Endothelial cell of umbilical vein (primary cell): ENCODE results near the gene TTBK1. TPM values are rescaled to one million over a fixed set of nuclear protein-coding genes. Genes with fewer than 3 reads are reported as not detected.

ENCODE experiments used
- BruUV-seq: library from RNA; stranded (reverse); fragments of 400-500 nt; replicated peaks from 2 replicates; lab custom pipeline; 2021; lab: Mats Ljungman, UMichigan
- CTCF ChIA-PET: fragments of 300-600, 350-600 bp; sonication (Branson Sonifier 250); formaldehyde crosslinking; loops from one replicate; lab custom pipeline; 2021; ENCODE audit warnings: antibody characterized with exemption, inconsistent platforms; lab: Charles Lee
- POLR2A ChIA-PET: fragments of 300-600, 350-600 bp; sonication (Branson Sonifier 250); formaldehyde crosslinking; loops from one replicate; lab custom pipeline; 2021; ENCODE audit warnings: antibody characterized with exemption, inconsistent platforms; lab: Charles Lee
- DNase-seq: peaks from one replicate; pipeline ENCODE4 v3.0.0-alpha.2; 2011; ENCODE audit warnings: low read depth, low spot score
- FAIRE-seq: peaks from 2 replicates; lab custom pipeline; 2011; peaks lifted over from hg19 to GRCh38; lab: Jason Lieb, UNC
- H2AFZ ChIP-seq: 2 replicates; pipeline ENCODE4 v1.6.0; 2012; ENCODE audit warnings: low read depth, low read length, control low read depth, inconsistent platforms
- H3K27ac ChIP-seq: 2 replicates; pipeline ENCODE4 v1.5.1; 2011; ENCODE audit warnings: low read depth, mild to moderate bottlenecking, control low read depth, low read length, moderate library complexity; ENCODE audit not compliant: insufficient read depth
- H3K27me3 ChIP-seq, 2 experiments: 2 replicates each; pipeline versions ENCODE4 v1.6.0 to v1.6.1; 2011; ENCODE audit warnings: low read length in 2 of 2, mixed read lengths in 1 of 2; ENCODE audit not compliant: control insufficient read depth in 2 of 2, insufficient read depth in 2 of 2
- H3K36me3 ChIP-seq, 2 experiments: 2 replicates in 1 of 2; 3 replicates in 1 of 2; pipeline ENCODE4 v1.5.1; 2011; ENCODE audit warnings: low read length in 2 of 2, mild to moderate bottlenecking in 1 of 2, moderate library complexity in 1 of 2; ENCODE audit not compliant: control insufficient read depth in 2 of 2, insufficient read depth in 2 of 2; ENCODE audit errors: extremely low read depth in 1 of 2
- H3K4me1 ChIP-seq: 3 replicates; pipeline ENCODE4 v1.5.1; 2011; ENCODE audit warnings: mild to moderate bottlenecking, low read length; ENCODE audit not compliant: control insufficient read depth, insufficient read depth; ENCODE audit errors: extremely low read depth
- H3K4me2 ChIP-seq: 2 replicates; pipeline ENCODE4 v1.6.1; 2011; ENCODE audit warnings: low read length, control low read depth, mixed read lengths; ENCODE audit not compliant: insufficient read depth
- H3K4me3 ChIP-seq, 3 experiments: fragments of 200-600 bp in 1 of 3; sonication (generic), shearing (Covaris generic) in 1 of 3; replicated peaks in 1 of 3; 2 replicates each; pipeline ENCODE4 v1.5.1; 2011 to 2016; ENCODE audit warnings: control low read depth in 3 of 3, low read length in 3 of 3, mild to moderate bottlenecking in 2 of 3, inconsistent platforms in 1 of 3, low read depth in 1 of 3, moderate library complexity in 1 of 3; ENCODE audit not compliant: insufficient read depth in 1 of 3
- H3K79me2 ChIP-seq: 2 replicates; pipeline ENCODE4 v1.6.0; 2012; ENCODE audit warnings: low read length, inconsistent platforms; ENCODE audit not compliant: control insufficient read depth, insufficient read depth
- H3K9ac ChIP-seq: replicated peaks from 2 replicates; pipeline ENCODE3; 2011; ENCODE audit warnings: low read length, control low read depth; ENCODE audit not compliant: insufficient read depth; ENCODE audit errors: extremely low read depth
- H3K9me1 ChIP-seq: replicated peaks from 3 replicates; pipeline ENCODE4 v1.6.0; 2011; ENCODE audit warnings: mild to moderate bottlenecking, low read length; ENCODE audit not compliant: control insufficient read depth, insufficient read depth; ENCODE audit errors: extremely low read depth
- H3K9me3 ChIP-seq: replicated peaks from 2 replicates; pipeline ENCODE4 v1.5.1; 2012; ENCODE audit warnings: low read length, inconsistent platforms; ENCODE audit not compliant: control insufficient read depth, insufficient read depth
- H4K20me1 ChIP-seq: replicated peaks from 2 replicates; pipeline ENCODE3; 2011; ENCODE audit warnings: mild to moderate bottlenecking, low read length; ENCODE audit not compliant: control insufficient read depth, insufficient read depth; ENCODE audit errors: extremely low read depth
- CTCF ChIP-seq, 2 donors: IDR thresholded peaks; 1 replicate in 1 of 2; 2 replicates in 1 of 2; pipeline ENCODE4 v1.5.1; 2011; ENCODE audit warnings: low read length in 2 of 2, mild to moderate bottlenecking in 2 of 2, moderate library complexity in 2 of 2, control low read depth in 1 of 2, inconsistent platforms in 1 of 2, low read depth in 1 of 2; ENCODE audit not compliant: insufficient read depth in 1 of 2; ENCODE audit errors: extremely low read depth in 1 of 2
- EZH2 ChIP-seq: IDR thresholded peaks from 2 replicates; pipeline ENCODE4 v1.6.1; 2012; ENCODE audit warnings: borderline replicate concordance, low read depth, mild to moderate bottlenecking, moderate library complexity, low read length, inconsistent platforms; ENCODE audit not compliant: severe bottlenecking
- JUN ChIP-seq: IDR thresholded peaks from 2 replicates; pipeline ENCODE4 v1.6.1; 2011; ENCODE audit warnings: borderline replicate concordance, low read depth; ENCODE audit not compliant: insufficient read length, insufficient read depth
- MAX ChIP-seq: IDR thresholded peaks from 2 replicates; pipeline ENCODE4 v1.6.1; 2011; ENCODE audit not compliant: insufficient read depth, insufficient read length
- MYC ChIP-seq: IDR thresholded peaks from one replicate; pipeline ENCODE4 v1.6.1; 2011; ENCODE audit warnings: mild to moderate bottlenecking, low read depth, low read length
- POLR2AphosphoS5 ChIP-seq: IDR thresholded peaks from 2 replicates; pipeline ENCODE4 v1.6.1; 2012; ENCODE audit warnings: low read depth, mild to moderate bottlenecking, control low read depth, low read length, moderate library complexity; ENCODE audit not compliant: insufficient read depth
- dilution Hi-C: fragments of 300-500 bp; cut with MboI; formaldehyde crosslinking; loops from one replicate; pipeline ENCODE4 v1.15.0; 2019; ENCODE audit warnings: low sequenced_read_pairs; ENCODE audit not compliant: extremely low pct_ligation_motif_present
- intact Hi-C: fragments of 100-400 bp; cut with micrococcal nuclease; formaldehyde crosslinking; loops from one replicate; pipeline ENCODE4 v1.10.0; 2022
- polyA plus RNA-seq, 4 experiments: library from polyadenylated mRNA; depleted of rRNA in 3 of 4; stranded (reverse) in 3 of 4; unstranded in 1 of 4; fragments of >200 nt; gene quantifications; 2 replicates each; pipeline versions ENCODE4 v1.2.1 to v1.2.3, GENCODE V29; 2011 to 2012; ENCODE audit warnings: missing spikeins in 1 of 4
- total RNA-seq: library from RNA; stranded (reverse); gene quantifications from 2 replicates; pipeline ENCODE4 v1.2.3, GENCODE V29; 2021

Gene TTBK1
- total and polyA plus RNA-seq, 2 donors (not counting 3 experiments of a cell fraction or from before 2014, with no cell fraction given) = 0.06 TPM; not detected in 1

GRCh38 chr6:43274127-43274915, 31.0 kb downstream of the TTBK1 start:
- no peak for TF ChIP-seq POLR2AphosphoS5
- no peak for TF ChIP-seq MAX
- TF ChIP-seq JUN = no peak
- no peak for TF ChIP-seq MYC
- no peak for TF ChIP-seq CTCF (IDR thresholded peaks at IDR 0.05; ENCODE audit: extremely low read depth in 1 of 2, insufficient read depth in 1 of 2, low read depth in 1 of 2, low read length in 2 of 2)
- TF ChIP-seq EZH2 = no peak
- intact Hi-C loops (no loop called here), dilution Hi-C loops (no loop called here)
- ChIA-PET POLR2A (no interaction called here), CTCF (no interaction called here)
- Histone ChIP-seq H3K36me3 (no peaks in the 10 kb centered on the region), H4K20me1 (no peaks in the 10 kb centered on the region), H3K4me3 (no peak overlapping the region), H3K9me3 (no peaks in the 10 kb centered on the region), H3K27ac (no peak overlapping the region), H2AFZ (no peak overlapping the region), H3K27me3 (peaks cover 54 to 67% of the 10 kb centered on the region in 2 experiments), H3K9ac (no peak overlapping the region), H3K4me1 (no peaks in the 10 kb centered on the region), H3K9me1 (no peaks in the 10 kb centered on the region), H3K79me2 (no peaks in the 10 kb centered on the region), H3K4me2 (no peak overlapping the region)
- no TSS peak for BruUV-seq
- DNase-seq (no peak), FAIRE-seq (no peak)
